ENCODE measurements around the gene ADM5.

ADM5 gene

DNA sequence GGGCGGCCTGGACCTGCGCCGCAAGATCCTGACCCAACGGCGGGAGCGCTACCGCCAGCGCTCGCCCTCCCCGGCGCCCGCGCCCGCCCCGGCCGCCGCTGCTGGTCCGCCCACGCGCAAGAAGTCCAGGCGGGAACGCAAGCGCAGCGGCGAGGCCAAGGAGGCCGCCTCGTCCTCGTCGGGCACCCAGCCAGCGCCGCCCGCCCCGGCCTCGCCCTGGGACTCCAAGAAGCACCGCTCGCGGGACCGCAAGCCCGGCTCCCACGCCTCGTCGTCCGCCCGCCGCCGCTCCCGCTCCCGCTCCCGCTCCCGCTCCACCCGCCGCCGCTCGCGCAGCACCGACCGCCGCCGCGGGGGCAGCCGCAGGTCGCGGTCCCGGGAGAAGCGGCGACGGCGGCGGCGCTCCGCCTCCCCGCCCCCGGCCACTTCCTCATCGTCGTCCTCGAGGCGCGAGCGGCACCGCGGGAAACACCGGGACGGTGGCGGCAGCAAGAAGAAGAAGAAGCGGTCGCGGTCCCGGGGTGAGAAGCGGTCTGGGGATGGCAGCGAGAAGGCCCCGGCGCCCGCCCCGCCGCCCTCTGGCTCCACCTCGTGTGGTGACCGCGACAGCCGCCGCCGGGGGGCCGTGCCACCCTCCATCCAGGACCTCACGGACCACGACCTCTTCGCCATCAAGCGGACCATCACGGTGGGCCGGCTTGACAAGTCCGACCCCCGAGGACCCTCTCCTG is 37.4 kb upstream of the ADM5 start:
- no peak overlapping the region for H3K4me3 ChIP-seq (ENCODE audit: low read length)
- no peaks in the 10 kb centered on the region for H3K27me3 ChIP-seq (replicated peaks; ENCODE audit: control insufficient read depth, insufficient read depth, low read length)
- no peak for DNase-seq (ENCODE audit: low read depth)
- H3K9ac ChIP-seq (ENCODE audit: low read length), result no peak overlapping the region
- no peaks in the 10 kb centered on the region for H3K9me3 ChIP-seq (ENCODE audit: control insufficient read depth, low read length)
- peaks cover 73% of the 10 kb centered on the region for H3K36me3 ChIP-seq (ENCODE audit: control insufficient read depth, insufficient read depth, low read length, severe bottlenecking)
- no peaks in the 10 kb centered on the region for H3K4me1 ChIP-seq (ENCODE audit: control insufficient read depth, insufficient read depth, low read length)

- Histone ChIP-seq H3K27me3 (replicated peaks; ENCODE audit: control insufficient read depth, insufficient read depth, low read length) (no peaks in the 10 kb centered on the region), H3K9ac (ENCODE audit: low read length) (no peak overlapping the region), H3K4me3 (ENCODE audit: low read length) (no peak overlapping the region), H3K9me3 (ENCODE audit: control insufficient read depth, low read length) (no peaks in the 10 kb centered on the region), H3K4me1 (ENCODE audit: control insufficient read depth, insufficient read depth, low read length) (no peaks in the 10 kb centered on the region), H3K36me3 (ENCODE audit: control insufficient read depth, insufficient read depth, low read length, severe bottlenecking) (peaks cover 74% of the 10 kb centered on the region)
- no peak for DNase-seq (ENCODE audit: low read depth)
Measured at GRCh38 chr19:49652551-49653465, 36.6 kb upstream of the ADM5 start.

- H3K36me3 ChIP-seq (ENCODE audit: control insufficient read depth, insufficient read depth, low read length, severe bottlenecking), result peaks cover 78% of the 10 kb centered on the region
- no peak for DNase-seq (ENCODE audit: low read depth)
- no peaks in the 10 kb centered on the region for H3K4me1 ChIP-seq (ENCODE audit: control insufficient read depth, insufficient read depth, low read length)
- no peak overlapping the region for H3K4me3 ChIP-seq (ENCODE audit: low read length)
- no peaks in the 10 kb centered on the region for H3K27me3 ChIP-seq (replicated peaks; ENCODE audit: control insufficient read depth, insufficient read depth, low read length)
- no peaks in the 10 kb centered on the region for H3K9me3 ChIP-seq (ENCODE audit: control insufficient read depth, low read length)
- H3K9ac ChIP-seq (ENCODE audit: low read length), result no peak overlapping the region
Measured at GRCh38 chr19:49653466-49653806, 36.0 kb upstream of the ADM5 start.

DNA sequence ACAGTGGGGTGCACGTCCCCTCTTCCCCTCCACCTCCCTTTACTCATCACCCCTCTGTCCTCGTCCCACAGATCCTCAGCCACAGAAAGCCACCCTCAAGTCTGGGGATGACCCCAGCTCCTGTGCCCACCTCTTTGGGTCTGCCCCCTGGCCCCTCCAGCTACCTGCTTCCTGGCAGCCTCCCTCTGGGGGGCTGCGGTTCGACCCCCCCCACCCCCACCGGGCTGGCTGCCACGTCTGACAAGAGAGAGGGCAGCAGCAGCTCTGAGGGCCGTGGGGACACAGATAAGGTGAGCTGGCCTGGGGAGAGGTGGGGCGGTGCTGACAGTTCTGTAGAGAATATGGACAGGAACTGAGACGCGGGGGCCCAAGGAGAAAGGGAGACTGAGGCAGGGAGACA is 34.8 kb upstream of the ADM5 start:
- no peaks in the 10 kb centered on the region for H3K9me3 ChIP-seq (ENCODE audit: control insufficient read depth, low read length)
- H3K9ac ChIP-seq (ENCODE audit: low read length), result no peak overlapping the region
- no peaks in the 10 kb centered on the region for H3K27me3 ChIP-seq (replicated peaks; ENCODE audit: control insufficient read depth, insufficient read depth, low read length)
- peaks cover 84% of the 10 kb centered on the region for H3K36me3 ChIP-seq (ENCODE audit: control insufficient read depth, insufficient read depth, low read length, severe bottlenecking)
- no peaks in the 10 kb centered on the region for H3K4me1 ChIP-seq (ENCODE audit: control insufficient read depth, insufficient read depth, low read length)
- no peak overlapping the region for H3K4me3 ChIP-seq (ENCODE audit: low read length)
- no peak for DNase-seq (ENCODE audit: low read depth)

DNA sequence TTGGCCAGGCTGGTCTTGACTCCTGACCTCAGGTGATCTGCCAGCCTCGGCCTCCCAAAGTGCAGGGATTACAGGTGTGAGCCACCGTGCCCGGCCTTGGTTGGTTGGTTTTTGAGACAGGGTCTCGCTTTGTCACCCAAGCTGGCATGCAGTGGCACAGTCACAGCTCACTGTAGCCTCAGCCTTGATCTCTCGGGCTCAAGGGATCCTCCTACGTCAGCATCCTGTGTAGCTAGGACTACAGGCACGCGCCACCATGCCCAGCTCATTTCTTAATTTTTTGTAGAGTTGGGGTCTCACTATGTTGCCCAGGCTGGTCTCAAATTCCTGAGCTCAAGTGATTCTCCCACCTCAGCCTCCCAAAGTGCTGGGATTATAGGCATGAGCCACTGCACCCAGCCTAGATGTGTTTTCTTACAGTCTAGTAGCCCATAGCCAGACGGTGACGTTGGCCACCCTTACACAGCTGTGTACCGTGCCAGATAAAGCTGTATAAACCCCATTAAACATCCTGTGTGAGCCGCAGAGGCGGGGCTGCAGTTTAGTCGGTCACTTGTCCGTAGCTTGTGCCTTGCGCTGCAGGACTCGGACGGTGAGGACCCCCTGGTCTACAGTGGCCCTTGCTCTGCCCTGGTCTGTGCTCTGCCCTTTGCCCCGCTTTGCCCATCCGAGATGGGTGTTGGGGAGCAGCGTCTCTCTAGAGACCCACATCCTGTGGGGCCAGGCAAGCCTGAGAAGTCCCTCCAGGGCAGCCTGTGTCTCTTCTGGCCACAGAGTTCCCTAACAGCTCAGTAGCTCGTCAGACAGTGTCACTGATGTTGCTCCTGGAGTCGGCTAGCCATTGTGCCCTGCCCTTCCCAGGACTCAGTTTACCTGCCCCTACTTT is 33.6 kb upstream of the ADM5 start:
- Histone ChIP-seq H3K36me3 (ENCODE audit: control insufficient read depth, insufficient read depth, low read length, severe bottlenecking) (peaks cover 84% of the 10 kb centered on the region), H3K4me1 (ENCODE audit: control insufficient read depth, insufficient read depth, low read length) (no peaks in the 10 kb centered on the region), H3K9ac (ENCODE audit: low read length) (no peak overlapping the region), H3K4me3 (ENCODE audit: low read length) (no peak overlapping the region), H3K9me3 (ENCODE audit: control insufficient read depth, low read length) (no peaks in the 10 kb centered on the region), H3K27me3 (replicated peaks; ENCODE audit: control insufficient read depth, insufficient read depth, low read length) (no peaks in the 10 kb centered on the region)
- no peak for DNase-seq (ENCODE audit: low read depth)

DNA sequence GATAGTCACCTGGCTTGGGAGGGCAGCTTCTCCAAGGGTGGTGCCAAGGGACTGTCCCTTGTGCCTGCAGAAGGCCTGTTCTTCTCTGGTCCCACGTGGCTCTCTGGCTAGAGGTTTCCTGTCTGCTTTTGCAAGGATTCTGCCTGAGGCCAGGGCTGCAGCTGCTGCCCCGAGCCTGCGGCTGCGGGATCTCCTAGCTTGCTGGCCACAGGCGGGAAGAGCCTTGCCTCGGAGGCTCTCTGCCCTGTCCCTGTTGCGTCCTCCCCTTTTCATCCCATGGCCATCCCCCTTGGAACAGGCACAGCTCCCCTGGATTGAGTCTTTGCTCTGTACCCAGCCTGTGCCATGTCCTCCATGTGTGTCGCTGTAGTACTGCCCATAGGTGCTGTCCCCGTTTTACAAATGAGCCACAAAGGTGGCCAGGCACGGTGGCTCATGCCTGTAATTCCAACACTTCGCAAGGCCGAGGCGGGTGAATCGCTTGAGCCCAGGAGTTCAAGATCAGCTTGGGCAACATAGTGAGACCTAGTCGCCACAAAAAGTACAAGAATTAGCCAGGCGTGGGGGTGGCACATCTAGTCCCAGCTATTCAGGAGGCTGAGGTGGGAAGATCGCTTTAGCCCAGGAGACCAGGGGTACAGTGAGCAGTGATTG is 32.8 kb upstream of the ADM5 start:
- no peaks in the 10 kb centered on the region for H3K4me1 ChIP-seq (ENCODE audit: control insufficient read depth, insufficient read depth, low read length)
- no peak overlapping the region for H3K9ac ChIP-seq (ENCODE audit: low read length)
- no peaks in the 10 kb centered on the region for H3K9me3 ChIP-seq (ENCODE audit: control insufficient read depth, low read length)
- no peak for DNase-seq (ENCODE audit: low read depth)
- H3K36me3 ChIP-seq (ENCODE audit: control insufficient read depth, insufficient read depth, low read length, severe bottlenecking), result peaks cover 83% of the 10 kb centered on the region
- H3K27me3 ChIP-seq (replicated peaks; ENCODE audit: control insufficient read depth, insufficient read depth, low read length), result no peaks in the 10 kb centered on the region
- H3K4me3 ChIP-seq (ENCODE audit: low read length), result no peak overlapping the region

DNA sequence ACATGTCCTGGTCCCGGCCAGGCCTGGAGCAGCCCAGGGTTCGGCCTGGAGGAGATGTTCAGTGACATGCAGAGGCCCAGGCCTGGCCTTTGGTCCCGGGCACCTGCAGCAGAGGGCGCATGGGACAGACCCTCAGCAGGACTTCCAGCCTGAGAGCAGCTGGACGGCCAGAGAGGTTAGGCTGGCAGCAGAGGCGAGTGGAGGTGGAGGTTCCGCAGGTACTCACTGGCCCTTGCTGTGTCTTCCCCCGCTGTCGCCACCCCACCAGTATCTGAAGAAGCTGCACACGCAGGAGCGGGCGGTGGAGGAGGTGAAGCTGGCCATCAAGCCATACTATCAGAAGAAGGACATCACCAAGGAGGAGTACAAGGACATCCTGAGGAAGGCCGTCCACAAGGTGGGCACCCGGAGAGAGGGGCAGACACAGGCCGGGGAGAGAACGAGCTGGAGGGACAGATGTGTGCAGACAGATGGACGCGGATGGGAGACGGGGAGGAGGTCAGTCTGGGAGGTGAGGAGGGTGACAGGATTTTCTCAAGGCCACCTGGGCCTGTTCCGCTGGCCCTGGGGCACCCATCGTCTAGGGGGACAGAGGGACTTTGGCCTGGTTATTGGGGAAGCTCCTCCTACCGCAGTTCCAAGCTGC is 31.8 kb upstream of the ADM5 start:
- Histone ChIP-seq H3K9me3 (ENCODE audit: control insufficient read depth, low read length) (no peaks in the 10 kb centered on the region), H3K27me3 (replicated peaks; ENCODE audit: control insufficient read depth, insufficient read depth, low read length) (no peaks in the 10 kb centered on the region), H3K4me3 (ENCODE audit: low read length) (no peak overlapping the region), H3K36me3 (ENCODE audit: control insufficient read depth, insufficient read depth, low read length, severe bottlenecking) (peaks cover 89% of the 10 kb centered on the region), H3K4me1 (ENCODE audit: control insufficient read depth, insufficient read depth, low read length) (no peaks in the 10 kb centered on the region), H3K9ac (ENCODE audit: low read length) (no peak overlapping the region)
- no peak for DNase-seq (ENCODE audit: low read depth)

DNA sequence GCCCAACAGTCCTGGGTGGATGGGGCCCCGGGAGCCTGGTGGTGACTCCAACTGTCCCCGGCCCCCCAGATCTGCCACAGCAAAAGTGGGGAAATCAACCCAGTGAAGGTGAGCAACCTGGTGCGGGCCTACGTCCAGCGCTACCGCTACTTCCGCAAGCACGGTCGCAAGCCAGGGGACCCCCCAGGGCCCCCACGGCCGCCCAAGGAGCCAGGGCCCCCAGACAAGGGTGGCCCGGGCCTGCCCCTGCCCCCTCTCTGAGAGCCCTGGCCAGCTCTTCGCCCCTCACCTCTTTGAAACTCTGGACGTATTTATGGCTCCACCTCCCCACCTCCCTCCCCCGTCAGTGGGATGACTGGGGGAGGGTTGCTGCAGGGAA is 31.3 kb upstream of the ADM5 start:
- Histone ChIP-seq H3K9ac (ENCODE audit: low read length) (no peak overlapping the region), H3K4me1 (ENCODE audit: control insufficient read depth, insufficient read depth, low read length) (no peaks in the 10 kb centered on the region), H3K36me3 (ENCODE audit: control insufficient read depth, insufficient read depth, low read length, severe bottlenecking) (peaks cover 88% of the 10 kb centered on the region), H3K9me3 (ENCODE audit: control insufficient read depth, low read length) (no peaks in the 10 kb centered on the region), H3K27me3 (replicated peaks; ENCODE audit: control insufficient read depth, insufficient read depth, low read length) (no peaks in the 10 kb centered on the region), H3K4me3 (ENCODE audit: low read length) (no peak overlapping the region)
- no peak for DNase-seq (ENCODE audit: low read depth)

DNA sequence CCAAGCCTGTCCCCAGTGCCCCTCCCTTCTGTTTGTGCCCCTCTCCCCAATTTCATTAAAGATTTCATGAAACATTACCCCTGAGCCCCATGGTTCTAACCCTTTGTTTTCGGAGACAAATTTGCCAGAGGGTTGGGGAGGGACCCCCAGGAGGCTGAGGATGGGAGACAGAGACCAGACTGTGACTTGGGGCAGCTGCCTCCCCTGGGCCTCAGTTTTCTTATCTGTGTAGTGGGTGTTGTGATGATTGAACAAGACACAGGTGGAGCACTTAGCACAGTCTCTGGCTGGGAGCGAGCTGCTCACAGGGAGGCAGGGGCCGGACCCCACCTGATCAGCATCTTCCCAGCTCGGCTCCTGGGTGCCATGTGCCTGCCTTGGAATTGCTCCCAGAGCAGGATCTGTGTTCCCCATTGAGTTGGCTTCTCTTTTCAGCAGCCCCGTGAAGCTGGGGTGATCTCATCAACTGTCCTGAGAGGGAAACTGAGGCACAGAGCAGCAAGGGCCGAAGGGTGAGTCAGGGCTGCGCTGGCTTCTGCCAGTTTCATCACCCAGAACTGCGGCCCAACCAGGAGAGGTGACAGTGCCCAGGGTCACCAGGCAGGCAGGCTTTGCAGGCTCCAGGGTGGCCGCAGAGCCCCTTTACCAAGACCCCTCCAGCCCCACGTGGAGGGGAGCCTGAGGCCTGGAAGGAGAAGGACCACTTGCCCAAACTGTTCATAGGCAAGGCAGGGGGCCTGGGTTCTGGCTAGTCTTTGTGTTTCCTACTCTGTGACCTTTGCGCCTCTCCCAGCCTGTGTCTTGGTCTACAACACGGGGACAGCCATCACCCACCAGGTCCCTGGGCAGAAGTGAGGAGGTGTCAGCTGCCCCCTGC is 30.6 kb upstream of the ADM5 start:
- peaks cover 2% of the 10 kb centered on the region for H3K4me1 ChIP-seq (ENCODE audit: control insufficient read depth, insufficient read depth, low read length)
- peaks cover 84% of the 10 kb centered on the region for H3K36me3 ChIP-seq (ENCODE audit: control insufficient read depth, insufficient read depth, low read length, severe bottlenecking)
- DNase-seq (ENCODE audit: low read depth), result no peak
- H3K9ac ChIP-seq (ENCODE audit: low read length), result no peak overlapping the region
- no peaks in the 10 kb centered on the region for H3K27me3 ChIP-seq (replicated peaks; ENCODE audit: control insufficient read depth, insufficient read depth, low read length)
- H3K9me3 ChIP-seq (ENCODE audit: control insufficient read depth, low read length), result no peaks in the 10 kb centered on the region
- H3K4me3 ChIP-seq (ENCODE audit: low read length), result no peak overlapping the region

Measured in adipocyte (in vitro differentiated cells).